H9 (cell line): ENCODE results near the gene FSTL4. TPM values are rescaled to one million over a fixed set of nuclear protein-coding genes. Genes with fewer than 3 reads are reported as not detected.

Source experiments
- DNase-seq: peaks from one replicate; pipeline ENCODE4 v3.0.0-alpha.2; 2017
- H2AFZ ChIP-seq: one replicate; pipeline ENCODE4 v1.6.1; 2013; ENCODE audit warnings: mild to moderate bottlenecking, low read length, control low read depth, moderate library complexity
- H2AK5ac ChIP-seq: 2 replicates; pipeline ENCODE4 v1.6.1; 2013; ENCODE audit warnings: low read length, control low read depth, mixed read lengths; ENCODE audit not compliant: insufficient read length
- H2BK120ac ChIP-seq: one replicate; pipeline ENCODE4 v1.6.1; 2013; ENCODE audit warnings: low read depth, mild to moderate bottlenecking, low read length, control low read depth, inconsistent platforms; ENCODE audit not compliant: poor library complexity, severe bottlenecking
- H2BK12ac ChIP-seq: 2 replicates; pipeline ENCODE4 v1.6.1; 2013; ENCODE audit warnings: low read length, control low read depth, mixed read lengths, low read depth; ENCODE audit not compliant: insufficient read length
- H2BK15ac ChIP-seq: 2 replicates; pipeline ENCODE4 v1.6.1; 2013; ENCODE audit warnings: low read depth, low read length, control low read depth
- H2BK20ac ChIP-seq: one replicate; pipeline ENCODE4 v1.6.1; 2013; ENCODE audit warnings: low read depth, mild to moderate bottlenecking, low read length, control low read depth, inconsistent platforms; ENCODE audit not compliant: poor library complexity, severe bottlenecking
- H2BK5ac ChIP-seq: 2 replicates; pipeline ENCODE4 v1.6.1; 2013; ENCODE audit warnings: low read length, control low read depth, mixed read lengths; ENCODE audit not compliant: insufficient read length
- H3K14ac ChIP-seq: 2 replicates; pipeline ENCODE4 v1.6.1; 2013; ENCODE audit warnings: low read length, control low read depth; ENCODE audit not compliant: insufficient read depth
- H3K18ac ChIP-seq: 2 replicates; pipeline ENCODE4 v1.6.1; 2013; ENCODE audit warnings: low read depth, mild to moderate bottlenecking, mixed read lengths, low read length, control low read depth; ENCODE audit not compliant: insufficient read length
- H3K23ac ChIP-seq: 2 replicates; pipeline ENCODE4 v1.6.1; 2013; ENCODE audit warnings: low read length, control low read depth, mixed read lengths, low read depth; ENCODE audit not compliant: insufficient read length
- H3K23me2 ChIP-seq: 2 replicates; pipeline ENCODE4 v1.6.1; 2013; ENCODE audit warnings: low read depth, mild to moderate bottlenecking, mixed read lengths, low read length, control low read depth; ENCODE audit not compliant: insufficient read length, poor library complexity, severe bottlenecking
- H3K27ac ChIP-seq: 2 replicates; pipeline ENCODE4 v1.5.1; 2013; ENCODE audit warnings: low read length, control low read depth, mixed read lengths, low read depth; ENCODE audit not compliant: insufficient read length
- H3K27me3 ChIP-seq: 2 replicates; pipeline ENCODE4 v1.6.1; 2013; ENCODE audit warnings: low read length, control low read depth, inconsistent platforms; ENCODE audit not compliant: insufficient read depth
- H3K4ac ChIP-seq: 2 replicates; pipeline ENCODE4 v1.6.1; 2013; ENCODE audit warnings: low read depth, mild to moderate bottlenecking, control low read depth, inconsistent platforms, low read length, moderate library complexity
- H3K4me1 ChIP-seq: 2 replicates; pipeline ENCODE4 v1.6.1; 2013; ENCODE audit warnings: low read length, control low read depth, inconsistent platforms; ENCODE audit not compliant: insufficient read depth
- H3K4me2 ChIP-seq: 2 replicates; pipeline ENCODE4 v1.6.1; 2013; ENCODE audit warnings: low read length, control low read depth, mixed read lengths; ENCODE audit not compliant: insufficient read length, insufficient read depth
- H3K56ac ChIP-seq: 2 replicates; pipeline ENCODE4 v1.6.1; 2013; ENCODE audit warnings: low read depth, mild to moderate bottlenecking, mixed read lengths, low read length, control low read depth; ENCODE audit not compliant: insufficient read length
- H3K79me1 ChIP-seq: 2 replicates; pipeline ENCODE4 v1.6.1; 2013; ENCODE audit warnings: low read depth, mild to moderate bottlenecking, moderate library complexity, low read length, control low read depth, inconsistent platforms; ENCODE audit not compliant: insufficient read depth, poor library complexity, severe bottlenecking
- H3K79me2 ChIP-seq: 2 replicates; pipeline ENCODE4 v1.6.1; 2013; ENCODE audit warnings: low read length, control low read depth, inconsistent platforms; ENCODE audit not compliant: insufficient read depth
- H3K9ac ChIP-seq: 2 replicates; pipeline ENCODE4 v1.6.1; 2013; ENCODE audit warnings: low read length, control low read depth, mixed read lengths; ENCODE audit not compliant: insufficient read length; ENCODE audit errors: extremely low read depth
- H3K9me3 ChIP-seq: one replicate; pipeline ENCODE4 v1.6.1; 2013; ENCODE audit warnings: low read depth, low read length, inconsistent platforms; ENCODE audit not compliant: control insufficient read depth
- H3T11ph ChIP-seq: one replicate; pipeline ENCODE4 v1.6.1; 2013; ENCODE audit warnings: mild to moderate bottlenecking, low read length, control low read depth, inconsistent platforms
- H4K20me1 ChIP-seq: one replicate; pipeline ENCODE4 v1.6.1; 2013; ENCODE audit not compliant: control insufficient read depth, insufficient read length, insufficient read depth
- H4K5ac ChIP-seq: 2 replicates; pipeline ENCODE4 v1.6.1; 2013; ENCODE audit warnings: low read depth, mild to moderate bottlenecking, mixed read lengths, low read length, control low read depth; ENCODE audit not compliant: insufficient read length
- H4K8ac ChIP-seq: replicated peaks from 2 replicates; pipeline ENCODE4 v1.6.1; 2013; ENCODE audit warnings: low read length, control low read depth, mixed read lengths, low read depth; ENCODE audit not compliant: insufficient read length
- H4K91ac ChIP-seq: 2 replicates; pipeline ENCODE4 v1.6.1; 2013; ENCODE audit warnings: low read depth, mild to moderate bottlenecking, moderate library complexity, mixed read lengths, low read length, control low read depth; ENCODE audit not compliant: insufficient read length
- H3K27ac Mint-ChIP-seq, 3 experiments: 2 replicates in 2 of 3; 3 replicates in 1 of 3; pipeline ENCODE4 v1.8.0; 2020 to 2021; ENCODE audit warnings: mixed read lengths in 3 of 3, mild to moderate bottlenecking in 1 of 3, moderate library complexity in 1 of 3
- H3K27me3 Mint-ChIP-seq: 2 replicates; pipeline ENCODE4 v1.8.0; 2021; ENCODE audit warnings: low read depth, mild to moderate bottlenecking, moderate library complexity, mixed read lengths
- H3K36me3 Mint-ChIP-seq, 3 experiments: 2 replicates in 2 of 3; 3 replicates in 1 of 3; pipeline ENCODE4 v1.8.0; 2020 to 2021; ENCODE audit warnings: low read depth in 3 of 3, mixed read lengths in 3 of 3; ENCODE audit not compliant: insufficient read depth in 1 of 3
- H3K4me1 Mint-ChIP-seq, 2 experiments: 2 replicates each; pipeline ENCODE4 v1.8.0; 2020; ENCODE audit warnings: mixed read lengths in 2 of 2
- H3K4me3 Mint-ChIP-seq, 2 experiments: 2 replicates in 1 of 2; 3 replicates in 1 of 2; pipeline ENCODE4 v1.8.0; 2020 to 2021; ENCODE audit warnings: mild to moderate bottlenecking in 2 of 2, mixed read lengths in 2 of 2, moderate library complexity in 1 of 2
- H3K9me3 Mint-ChIP-seq, 2 experiments: 2 replicates in 1 of 2; 3 replicates in 1 of 2; pipeline ENCODE4 v1.8.0; 2020; ENCODE audit warnings: mild to moderate bottlenecking in 2 of 2, mixed read lengths in 2 of 2, moderate library complexity in 1 of 2
- WGBS: extraction: QIAGEN DNeasy Blood & Tissue Kit; methylation state at CpG from one replicate; pipeline ENCODE4 v1.1.7; 2013; ENCODE audit warnings: missing lambda C conversion rate, low lambda C conversion rate, mixed read lengths; ENCODE audit not compliant: insufficient read length; ENCODE audit errors: extremely low coverage; 5-methylcytosine and 5-hydroxymethylcytosine counted together
- total RNA-seq: library from RNA; stranded (reverse); gene quantifications from 2 replicates; pipeline ENCODE4 v1.2.1, GENCODE V29; 2021
- TF ChIP-seq, protein P1 (sequence below): fragments of 200-600 bp; sonication (generic); conservative IDR thresholded peaks from 3 replicates; pipeline ENCODE4 v1.8.0; 2021; ENCODE audit warnings: antibody characterized with exemption, mild to moderate bottlenecking

FSTL4 gene
- total RNA-seq, 1 experiment from 2014 or later = 5.7 TPM

DNA sequence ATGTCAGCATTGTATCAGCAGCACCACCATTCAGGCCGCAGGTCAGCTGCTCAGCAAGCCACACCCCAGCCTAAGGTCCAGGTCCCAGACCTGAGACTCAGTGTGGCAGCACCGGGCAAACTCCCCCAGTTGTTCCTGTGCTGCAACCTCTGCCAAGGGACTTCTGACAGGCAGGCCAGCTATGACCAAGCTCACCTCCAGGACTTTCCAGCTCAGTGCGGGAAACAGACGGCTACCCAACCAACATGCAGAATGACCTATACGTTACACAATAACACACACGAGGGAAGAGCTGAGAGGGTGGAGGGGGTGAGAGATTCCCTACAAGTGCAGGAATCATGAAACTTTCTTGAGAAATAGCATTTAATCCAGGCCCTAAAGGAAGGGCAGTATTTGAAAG lies 143.7 kb downstream of the FSTL4 start:
- no peak overlapping the region for H3K4ac ChIP-seq
- H3K14ac ChIP-seq = no peak overlapping the region
- no peak overlapping the region for H3K18ac ChIP-seq
- WGBS = no CpG with 5 or more reads among the region's 6 CpGs
- H2AK5ac ChIP-seq = no peak overlapping the region
- H3K4me1 ChIP-seq = peaks cover 5% of the 10 kb centered on the region; the same call in 1 of the 2 replicates
- H4K5ac ChIP-seq = no peak overlapping the region
- H2AFZ ChIP-seq = no peak overlapping the region
- no peak overlapping the region for H4K91ac ChIP-seq
- H3K4me1 Mint-ChIP-seq = peaks cover 13 to 19% of the 10 kb centered on the region in 2 experiments
- H3K9me3 Mint-ChIP-seq = no peaks in the 10 kb centered on the region
- H3K56ac ChIP-seq = no peak overlapping the region
- H3T11ph ChIP-seq = no peak overlapping the region
- H3K79me1 ChIP-seq = no peaks in the 10 kb centered on the region
- H3K27me3 Mint-ChIP-seq = no peaks in the 10 kb centered on the region
- H3K23me2 ChIP-seq = no peaks in the 10 kb centered on the region
- no peak overlapping the region for H3K9ac ChIP-seq
- H3K4me3 Mint-ChIP-seq = no peak overlapping the region; a peak in 1 of 5 replicates
- H3K23ac ChIP-seq = no peak overlapping the region
- no peak overlapping the region for H3K27ac ChIP-seq
- H2BK12ac ChIP-seq = no peak overlapping the region
- H3K79me2 ChIP-seq = no peaks in the 10 kb centered on the region
- peak; percentile 24 for DNase-seq
- no peak overlapping the region for H2BK5ac ChIP-seq
- H3K27ac Mint-ChIP-seq = no peak overlapping the region
- H3K4me2 ChIP-seq = no peak overlapping the region
- H4K20me1 ChIP-seq = no peaks in the 10 kb centered on the region
- H3K36me3 Mint-ChIP-seq = no peaks in the 10 kb centered on the region
- no peak overlapping the region for H2BK15ac ChIP-seq
- TF ChIP-seq, protein P1, sequence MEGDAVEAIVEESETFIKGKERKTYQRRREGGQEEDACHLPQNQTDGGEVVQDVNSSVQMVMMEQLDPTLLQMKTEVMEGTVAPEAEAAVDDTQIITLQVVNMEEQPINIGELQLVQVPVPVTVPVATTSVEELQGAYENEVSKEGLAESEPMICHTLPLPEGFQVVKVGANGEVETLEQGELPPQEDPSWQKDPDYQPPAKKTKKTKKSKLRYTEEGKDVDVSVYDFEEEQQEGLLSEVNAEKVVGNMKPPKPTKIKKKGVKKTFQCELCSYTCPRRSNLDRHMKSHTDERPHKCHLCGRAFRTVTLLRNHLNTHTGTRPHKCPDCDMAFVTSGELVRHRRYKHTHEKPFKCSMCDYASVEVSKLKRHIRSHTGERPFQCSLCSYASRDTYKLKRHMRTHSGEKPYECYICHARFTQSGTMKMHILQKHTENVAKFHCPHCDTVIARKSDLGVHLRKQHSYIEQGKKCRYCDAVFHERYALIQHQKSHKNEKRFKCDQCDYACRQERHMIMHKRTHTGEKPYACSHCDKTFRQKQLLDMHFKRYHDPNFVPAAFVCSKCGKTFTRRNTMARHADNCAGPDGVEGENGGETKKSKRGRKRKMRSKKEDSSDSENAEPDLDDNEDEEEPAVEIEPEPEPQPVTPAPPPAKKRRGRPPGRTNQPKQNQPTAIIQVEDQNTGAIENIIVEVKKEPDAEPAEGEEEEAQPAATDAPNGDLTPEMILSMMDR = no peak
- H3K9me3 ChIP-seq = no peaks in the 10 kb centered on the region
- H2BK20ac ChIP-seq = no peak overlapping the region
- H4K8ac ChIP-seq = no peak overlapping the region
- H2BK120ac ChIP-seq = no peak overlapping the region
- no peaks in the 10 kb centered on the region for H3K27me3 ChIP-seq
